Astrocyte (in vitro differentiated cells and primary cell): ENCODE results near the gene FNDC8.

ENCODE experiments used
- EZH2 ChIP-seq: IDR thresholded peaks from 2 replicates; pipeline ENCODE4 v1.6.1; 2012; ENCODE audit warnings: mild to moderate bottlenecking, low read length, inconsistent platforms; ENCODE audit not compliant: insufficient read depth
- TF ChIP-seq, protein P1 (sequence below): IDR thresholded peaks from 2 replicates; pipeline ENCODE4 v1.5.1; 2011; ENCODE audit warnings: low read depth, mild to moderate bottlenecking, inconsistent platforms, low read length, moderate library complexity; ENCODE audit not compliant: insufficient read depth

DNA sequence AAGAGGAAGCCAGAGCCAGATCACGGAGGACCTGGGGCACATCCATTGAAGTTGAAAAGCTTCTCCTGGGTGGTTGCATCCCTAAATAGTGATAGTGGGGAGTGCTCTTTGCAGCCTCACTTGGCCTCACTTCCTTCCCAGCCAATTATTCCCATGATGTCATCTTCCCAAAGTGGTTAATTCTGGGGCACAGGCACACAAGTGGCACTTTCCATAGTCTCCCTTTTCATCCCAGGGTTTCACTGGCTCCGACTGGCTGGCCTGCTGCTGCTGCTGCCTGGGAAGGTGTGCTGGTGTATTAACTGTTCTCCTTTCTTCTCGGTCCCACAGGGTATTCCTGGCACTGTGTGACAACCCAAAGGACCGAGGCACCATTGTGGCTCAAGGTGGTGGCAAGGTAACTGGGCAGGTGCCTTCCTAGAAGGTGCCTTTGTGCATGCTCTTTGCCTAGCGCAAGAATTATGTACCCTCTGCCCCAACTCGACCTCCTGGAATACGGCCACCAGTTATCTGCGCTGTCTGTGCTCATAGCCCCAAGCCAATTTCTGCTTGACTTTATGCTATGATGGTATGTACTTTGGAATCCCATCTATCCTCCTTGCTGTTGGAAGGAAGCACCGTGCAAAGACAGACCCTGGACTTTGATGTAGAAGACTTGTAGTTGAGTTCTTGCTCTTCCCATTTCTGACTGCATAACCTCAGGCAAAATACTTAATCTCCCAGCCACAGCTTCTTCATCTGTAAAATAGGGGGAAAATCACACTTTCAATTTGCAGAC, 54.4 kb downstream of the FNDC8 start:
- TF ChIP-seq, protein P1, sequence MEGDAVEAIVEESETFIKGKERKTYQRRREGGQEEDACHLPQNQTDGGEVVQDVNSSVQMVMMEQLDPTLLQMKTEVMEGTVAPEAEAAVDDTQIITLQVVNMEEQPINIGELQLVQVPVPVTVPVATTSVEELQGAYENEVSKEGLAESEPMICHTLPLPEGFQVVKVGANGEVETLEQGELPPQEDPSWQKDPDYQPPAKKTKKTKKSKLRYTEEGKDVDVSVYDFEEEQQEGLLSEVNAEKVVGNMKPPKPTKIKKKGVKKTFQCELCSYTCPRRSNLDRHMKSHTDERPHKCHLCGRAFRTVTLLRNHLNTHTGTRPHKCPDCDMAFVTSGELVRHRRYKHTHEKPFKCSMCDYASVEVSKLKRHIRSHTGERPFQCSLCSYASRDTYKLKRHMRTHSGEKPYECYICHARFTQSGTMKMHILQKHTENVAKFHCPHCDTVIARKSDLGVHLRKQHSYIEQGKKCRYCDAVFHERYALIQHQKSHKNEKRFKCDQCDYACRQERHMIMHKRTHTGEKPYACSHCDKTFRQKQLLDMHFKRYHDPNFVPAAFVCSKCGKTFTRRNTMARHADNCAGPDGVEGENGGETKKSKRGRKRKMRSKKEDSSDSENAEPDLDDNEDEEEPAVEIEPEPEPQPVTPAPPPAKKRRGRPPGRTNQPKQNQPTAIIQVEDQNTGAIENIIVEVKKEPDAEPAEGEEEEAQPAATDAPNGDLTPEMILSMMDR = no peak
- TF ChIP-seq EZH2 = no peak
